Dermis microvascular lymphatic vessel endothelial cell (primary cell): ENCODE measurements around the gene C4BPB. TPM values are rescaled to one million over a fixed set of nuclear protein-coding genes. Genes with fewer than 3 reads are reported as not detected.

ENCODE experiments used
- DNase-seq, 2 donors: peaks; one replicate each; pipeline versions ENCODE4 v3.0.0 to v3.0.0-alpha.2; 2010; ENCODE audit warnings: low read depth in 2 of 2
- total RNA-seq: library from RNA; depleted of rRNA; stranded (reverse); fragments of >200 nt; gene quantifications from 2 replicates; pipeline ENCODE4 v1.2.1, GENCODE V29; 2014

The C4BPB gene
- total RNA-seq, 1 donor from 2014 or later = 0.13 TPM

GRCh38 chr1:207059881-207060280, 28.8 kb upstream of the C4BPB start:
- DNase-seq = no peak

GRCh38 chr1:207060596-207060995, 28.1 kb upstream of the C4BPB start:
- no peak for DNase-seq

- DNase-seq = no peak
These were observed 26.6 kb upstream of the C4BPB start for GRCh38 chr1:207062058-207062457.

- DNase-seq = no peak
These were observed 25.6 kb upstream of the C4BPB start for GRCh38 chr1:207063014-207063413.

- no peak for DNase-seq
These were observed 24.1 kb upstream of the C4BPB start for GRCh38 chr1:207064561-207064960.

GRCh38 chr1:207067185-207067584, 21.5 kb upstream of the C4BPB start:
- DNase-seq = no peak

GRCh38 chr1:207067665-207068064, 21.0 kb upstream of the C4BPB start:
- DNase-seq = no peak

GRCh38 chr1:207069061-207069460, 19.6 kb upstream of the C4BPB start:
- DNase-seq = no peak

- DNase-seq = no peak
These were observed 18.7 kb upstream of the C4BPB start for GRCh38 chr1:207069858-207070506.

GRCh38 chr1:207070811-207071210, 17.8 kb upstream of the C4BPB start:
- DNase-seq = no peak

- DNase-seq = no peak
These were observed 17.2 kb upstream of the C4BPB start for GRCh38 chr1:207071426-207071825.

- no peak for DNase-seq
These were observed 16.4 kb upstream of the C4BPB start for GRCh38 chr1:207072233-207072632.

GRCh38 chr1:207073906-207074820, 14.5 kb upstream of the C4BPB start:
- DNase-seq = no peak

GRCh38 chr1:207076181-207076955, 12.3 kb upstream of the C4BPB start:
- no peak for DNase-seq

GRCh38 chr1:207077012-207077411, 11.6 kb upstream of the C4BPB start:
- DNase-seq = no peak

GRCh38 chr1:207077470-207078377, 10.9 kb upstream of the C4BPB start:
- DNase-seq = peak; percentile 50 to 71

GRCh38 chr1:207078578-207079132, 10.0 kb upstream of the C4BPB start:
- no peak for DNase-seq

GRCh38 chr1:207079706-207080241, 8.9 kb upstream of the C4BPB start:
- DNase-seq = no peak

- DNase-seq = no peak
These were observed 7.6 kb upstream of the C4BPB start for GRCh38 chr1:207081088-207081487.

GRCh38 chr1:207081806-207082205, 6.9 kb upstream of the C4BPB start:
- DNase-seq = no peak
